BLaER1 (cell line): ENCODE measurements around the gene LRMDA.

Source experiments
- H3K27ac ChIP-seq: shearing (Covaris generic); formaldehyde crosslinking; 2 replicates; pipeline ENCODE4 v1.8.1; 2022
- H3K27me3 ChIP-seq: shearing (Covaris generic); formaldehyde crosslinking; 2 replicates; pipeline ENCODE4 v1.8.1; 2022
- H3K36me3 ChIP-seq: shearing (Covaris generic); formaldehyde crosslinking; 2 replicates; pipeline ENCODE4 v1.8.1; 2022
- H3K4me1 ChIP-seq: shearing (Covaris generic); formaldehyde crosslinking; 2 replicates; pipeline ENCODE4 v1.8.1; 2022
- H3K4me2 ChIP-seq: shearing (Covaris generic); formaldehyde crosslinking; 2 replicates; pipeline ENCODE4 v1.8.1; 2022
- H3K4me3 ChIP-seq: shearing (Covaris generic); formaldehyde crosslinking; 2 replicates; pipeline ENCODE4 v1.8.1; 2022
- H3K9ac ChIP-seq: shearing (Covaris generic); formaldehyde crosslinking; 2 replicates; pipeline ENCODE4 v1.8.1; 2022
- H3K9me3 ChIP-seq: shearing (Covaris generic); formaldehyde crosslinking; 2 replicates; pipeline ENCODE4 v1.8.1; 2022
- H4K20me1 ChIP-seq: shearing (Covaris generic); formaldehyde crosslinking; 2 replicates; pipeline ENCODE4 v1.8.1; 2022
- Cebpa-rat ChIP-seq: shearing (Covaris generic); IDR thresholded peaks from 2 replicates; pipeline ENCODE4 v1.8.1; 2022

Gene LRMDA

DNA sequence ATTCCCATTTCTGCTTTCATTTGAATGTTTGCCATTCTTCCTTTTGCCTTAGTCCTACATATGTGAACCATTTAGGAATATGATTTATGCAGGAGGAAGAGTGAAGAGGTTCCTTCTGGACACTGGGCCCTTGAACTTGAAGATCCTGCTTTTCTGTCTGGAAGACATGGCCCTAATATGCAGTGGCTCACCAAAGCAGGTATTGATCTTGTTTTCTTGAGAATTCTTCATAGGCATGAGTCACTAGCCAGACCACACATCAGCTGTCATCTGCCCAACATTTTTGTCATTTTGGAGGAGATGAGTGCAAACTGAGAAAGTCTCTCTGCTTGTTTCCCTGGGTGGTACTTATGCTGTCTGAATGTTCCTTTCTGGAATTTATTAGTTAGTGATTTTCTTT lies 382.6 kb downstream of the LRMDA start:
- Histone ChIP-seq H3K4me1 (no peaks in the 10 kb centered on the region), H3K27me3 (no peaks in the 10 kb centered on the region), H3K9ac (no peak overlapping the region), H3K4me2 (no peak overlapping the region), H3K4me3 (no peak overlapping the region), H3K9me3 (no peaks in the 10 kb centered on the region), H3K27ac (no peak overlapping the region), H3K36me3 (no peaks in the 10 kb centered on the region), H4K20me1 (no peaks in the 10 kb centered on the region)
- TF ChIP-seq Cebpa-rat = no peak

- no peak overlapping the region for H3K27ac ChIP-seq
- H3K9me3 ChIP-seq = no peaks in the 10 kb centered on the region
- no peaks in the 10 kb centered on the region for H4K20me1 ChIP-seq
- H3K4me3 ChIP-seq = no peak overlapping the region
- H3K4me2 ChIP-seq = no peak overlapping the region
- no peak for TF ChIP-seq Cebpa-rat
- H3K4me1 ChIP-seq = no peaks in the 10 kb centered on the region
- no peaks in the 10 kb centered on the region for H3K27me3 ChIP-seq
- no peaks in the 10 kb centered on the region for H3K36me3 ChIP-seq
- H3K9ac ChIP-seq = no peak overlapping the region
Measured at GRCh38 chr10:75815066-75815465, 383.6 kb downstream of the LRMDA start.

DNA sequence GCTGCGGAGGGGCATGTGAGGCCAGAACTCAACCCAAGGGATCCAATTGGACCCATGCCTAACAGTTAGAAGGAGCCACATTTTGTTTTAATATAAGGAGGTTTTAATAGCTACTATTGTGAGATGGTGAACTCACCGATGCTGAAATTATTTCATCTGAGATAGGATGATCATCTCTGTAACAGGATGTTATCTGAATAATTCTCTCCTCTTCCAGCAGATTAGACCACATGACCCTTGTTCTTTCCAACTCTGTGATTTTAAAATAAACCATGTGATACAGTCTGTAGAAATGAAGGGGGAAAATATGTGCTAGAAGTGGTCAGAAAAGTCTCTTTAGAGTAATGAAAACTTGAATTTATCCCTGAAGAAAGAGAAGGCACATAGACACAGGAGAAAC lies 385.8 kb downstream of the LRMDA start:
- no peaks in the 10 kb centered on the region for H3K27me3 ChIP-seq

GRCh38 chr10:75818552-75818951 lies 387.1 kb downstream of the LRMDA start:
- H3K4me3 ChIP-seq = no peak overlapping the region
- H3K9me3 ChIP-seq = no peaks in the 10 kb centered on the region
- no peaks in the 10 kb centered on the region for H3K4me1 ChIP-seq
- no peaks in the 10 kb centered on the region for H4K20me1 ChIP-seq
- no peaks in the 10 kb centered on the region for H3K27me3 ChIP-seq
- no peaks in the 10 kb centered on the region for H3K36me3 ChIP-seq
- H3K9ac ChIP-seq = no peak overlapping the region
- TF ChIP-seq Cebpa-rat = no peak
- H3K4me2 ChIP-seq = no peak overlapping the region
- H3K27ac ChIP-seq = no peak overlapping the region

More for the DNA sequence above, 385.8 kb downstream of the LRMDA start:
- no peak for TF ChIP-seq Cebpa-rat
- Histone ChIP-seq H3K9ac (no peak overlapping the region), H3K36me3 (no peaks in the 10 kb centered on the region), H4K20me1 (no peaks in the 10 kb centered on the region), H3K9me3 (no peaks in the 10 kb centered on the region), H3K4me3 (no peak overlapping the region), H3K27ac (no peak overlapping the region), H3K4me2 (no peak overlapping the region), H3K4me1 (no peaks in the 10 kb centered on the region)

DNA sequence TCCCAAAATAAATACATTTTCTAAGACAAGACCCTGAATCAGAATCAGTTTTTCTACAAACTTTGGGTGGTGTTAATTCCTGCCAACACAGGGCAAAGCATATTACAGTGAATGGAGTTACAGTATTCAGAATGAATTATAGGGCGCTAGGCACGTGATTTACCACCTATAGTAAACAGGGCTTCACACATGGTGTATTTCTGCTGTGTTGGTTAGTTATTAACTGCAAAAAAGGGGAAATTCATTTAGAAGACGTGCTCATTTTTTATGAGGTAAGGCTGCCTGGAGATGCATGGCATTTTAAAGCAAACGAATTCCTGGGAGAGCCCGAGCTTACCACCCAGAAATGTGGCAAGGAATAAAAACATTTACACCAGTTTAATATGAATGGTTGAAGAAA lies 393.8 kb downstream of the LRMDA start:
- Histone ChIP-seq H3K4me2 (no peak overlapping the region), H3K36me3 (no peaks in the 10 kb centered on the region), H3K27ac (no peak overlapping the region), H3K9me3 (no peaks in the 10 kb centered on the region), H4K20me1 (no peaks in the 10 kb centered on the region), H3K4me1 (no peaks in the 10 kb centered on the region), H3K9ac (no peak overlapping the region), H3K27me3 (no peaks in the 10 kb centered on the region), H3K4me3 (no peak overlapping the region)
- TF ChIP-seq Cebpa-rat = no peak

- no peaks in the 10 kb centered on the region for H3K4me1 ChIP-seq
- H3K9ac ChIP-seq = no peak overlapping the region
- H3K9me3 ChIP-seq = no peaks in the 10 kb centered on the region
- H3K4me3 ChIP-seq = no peak overlapping the region
- H3K27me3 ChIP-seq = no peaks in the 10 kb centered on the region
- no peak overlapping the region for H3K27ac ChIP-seq
- no peak overlapping the region for H3K4me2 ChIP-seq
- TF ChIP-seq Cebpa-rat = no peak
- no peaks in the 10 kb centered on the region for H3K36me3 ChIP-seq
- H4K20me1 ChIP-seq = no peaks in the 10 kb centered on the region
Measured at GRCh38 chr10:75825661-75826060, 394.2 kb downstream of the LRMDA start.

DNA sequence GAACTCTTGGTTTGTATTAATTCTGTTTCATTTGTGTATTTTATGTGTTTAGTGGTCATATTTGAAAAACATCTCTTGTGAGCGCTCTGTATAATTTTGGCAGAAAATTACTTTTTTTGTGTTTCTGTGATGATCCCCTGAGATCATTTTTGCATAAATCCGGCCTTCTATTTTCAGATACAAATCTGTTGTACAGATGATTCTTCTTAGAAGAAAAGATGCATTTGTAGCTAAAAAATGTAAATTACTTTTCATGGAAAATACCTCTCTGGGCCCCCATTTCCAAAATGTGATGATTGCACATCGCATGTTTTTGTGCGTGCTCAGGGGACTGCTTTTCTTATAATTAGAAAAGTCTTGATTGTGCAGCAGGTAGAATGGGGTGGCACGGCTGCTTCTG lies 395.4 kb downstream of the LRMDA start:
- Histone ChIP-seq H3K9me3 (peaks cover 8% of the 10 kb centered on the region), H3K9ac (no peak overlapping the region), H3K4me3 (no peak overlapping the region), H3K4me1 (no peaks in the 10 kb centered on the region), H3K27me3 (no peaks in the 10 kb centered on the region), H3K27ac (no peak overlapping the region), H3K36me3 (no peaks in the 10 kb centered on the region), H3K4me2 (no peak overlapping the region), H4K20me1 (no peaks in the 10 kb centered on the region)
- TF ChIP-seq Cebpa-rat = no peak

DNA sequence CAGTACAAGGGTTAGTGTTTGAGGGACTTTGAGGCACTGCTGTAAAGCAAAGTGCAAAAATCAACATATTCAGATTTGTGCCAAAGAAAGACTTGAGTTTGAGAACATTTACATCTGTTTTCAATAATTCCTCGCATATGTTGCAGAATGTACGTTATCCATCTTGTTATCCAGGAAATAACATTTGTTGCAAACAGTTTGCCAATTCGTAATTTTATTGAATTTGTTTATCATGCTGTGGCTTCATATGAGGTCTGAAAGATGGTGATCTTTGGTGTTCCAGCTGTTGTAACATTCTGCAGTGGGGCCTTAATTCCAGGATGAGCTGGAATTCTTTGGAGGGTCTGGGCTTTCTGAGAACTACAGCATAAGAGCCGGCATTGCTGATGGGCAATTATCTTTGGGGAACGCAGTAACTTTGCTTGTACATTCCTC lies 396.2 kb downstream of the LRMDA start:
- H3K36me3 ChIP-seq = no peaks in the 10 kb centered on the region
- peaks cover 8% of the 10 kb centered on the region for H3K9me3 ChIP-seq
- no peaks in the 10 kb centered on the region for H3K4me1 ChIP-seq
- H3K27ac ChIP-seq = no peak overlapping the region
- no peaks in the 10 kb centered on the region for H3K27me3 ChIP-seq
- no peaks in the 10 kb centered on the region for H4K20me1 ChIP-seq
- H3K4me3 ChIP-seq = no peak overlapping the region
- H3K9ac ChIP-seq = no peak overlapping the region
- no peak overlapping the region for H3K4me2 ChIP-seq
- no peak for TF ChIP-seq Cebpa-rat

- Histone ChIP-seq H3K9ac (no peak overlapping the region), H3K9me3 (peaks cover 8% of the 10 kb centered on the region), H3K27me3 (no peaks in the 10 kb centered on the region), H3K27ac (no peak overlapping the region), H3K4me3 (no peak overlapping the region), H3K36me3 (no peaks in the 10 kb centered on the region), H4K20me1 (no peaks in the 10 kb centered on the region), H3K4me2 (no peak overlapping the region), H3K4me1 (no peaks in the 10 kb centered on the region)
- TF ChIP-seq Cebpa-rat = no peak
Measured at GRCh38 chr10:75828413-75828812, 397.0 kb downstream of the LRMDA start.

GRCh38 chr10:75836064-75836463 lies 404.6 kb downstream of the LRMDA start:
- Histone ChIP-seq H3K9me3 (peaks cover 8% of the 10 kb centered on the region), H3K4me1 (no peaks in the 10 kb centered on the region), H4K20me1 (no peaks in the 10 kb centered on the region), H3K4me2 (no peak overlapping the region), H3K9ac (no peak overlapping the region), H3K27me3 (no peaks in the 10 kb centered on the region), H3K27ac (no peak overlapping the region), H3K4me3 (no peak overlapping the region), H3K36me3 (no peaks in the 10 kb centered on the region)
- no peak for TF ChIP-seq Cebpa-rat

- Histone ChIP-seq H3K4me3 (no peak overlapping the region), H3K4me1 (no peaks in the 10 kb centered on the region), H4K20me1 (no peaks in the 10 kb centered on the region), H3K27ac (no peak overlapping the region), H3K27me3 (no peaks in the 10 kb centered on the region), H3K36me3 (no peaks in the 10 kb centered on the region), H3K9me3 (no peaks in the 10 kb centered on the region), H3K4me2 (no peak overlapping the region), H3K9ac (no peak overlapping the region)
- TF ChIP-seq Cebpa-rat = no peak
Measured at GRCh38 chr10:75838486-75838885, 407.1 kb downstream of the LRMDA start.
